HG03558 (cell line): ENCODE data around the gene CDH23.
"Not testable (repeated sequence)": the region's sequence is repeated elsewhere in the genome, so short reads cannot be mapped to it uniquely, and the experiment has no call there.

Experiments used
- ATAC-seq: cut with Tn5 transposase; IDR thresholded peaks from one replicate; pipeline ENCODE4 v1.9.1; 2021; ENCODE audit warnings: moderate number of reproducible peaks; ENCODE audit not compliant: unreplicated experiment; ENCODE audit errors: extremely low read depth

The CDH23 gene

DNA sequence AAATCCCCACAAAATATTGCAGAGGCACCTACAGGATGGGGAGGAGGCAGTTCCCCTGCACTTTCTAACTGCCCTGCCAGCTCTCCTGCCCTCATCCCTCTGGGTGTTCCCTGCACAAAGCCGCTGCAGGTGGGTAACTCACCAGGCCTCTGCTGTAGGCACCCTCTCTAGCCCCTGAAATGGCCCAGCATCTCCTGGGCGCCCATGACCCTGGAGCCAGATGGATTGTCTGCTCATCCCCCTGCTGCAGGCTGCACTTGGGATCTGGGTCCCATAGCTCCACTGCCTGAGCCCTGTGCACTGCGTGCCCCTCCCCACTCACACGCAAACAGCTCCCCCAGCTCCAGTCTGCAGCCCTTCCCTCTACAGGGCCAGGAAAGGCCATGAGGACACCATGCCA is 192.0 kb downstream of the CDH23 start:
- no peak for ATAC-seq

DNA sequence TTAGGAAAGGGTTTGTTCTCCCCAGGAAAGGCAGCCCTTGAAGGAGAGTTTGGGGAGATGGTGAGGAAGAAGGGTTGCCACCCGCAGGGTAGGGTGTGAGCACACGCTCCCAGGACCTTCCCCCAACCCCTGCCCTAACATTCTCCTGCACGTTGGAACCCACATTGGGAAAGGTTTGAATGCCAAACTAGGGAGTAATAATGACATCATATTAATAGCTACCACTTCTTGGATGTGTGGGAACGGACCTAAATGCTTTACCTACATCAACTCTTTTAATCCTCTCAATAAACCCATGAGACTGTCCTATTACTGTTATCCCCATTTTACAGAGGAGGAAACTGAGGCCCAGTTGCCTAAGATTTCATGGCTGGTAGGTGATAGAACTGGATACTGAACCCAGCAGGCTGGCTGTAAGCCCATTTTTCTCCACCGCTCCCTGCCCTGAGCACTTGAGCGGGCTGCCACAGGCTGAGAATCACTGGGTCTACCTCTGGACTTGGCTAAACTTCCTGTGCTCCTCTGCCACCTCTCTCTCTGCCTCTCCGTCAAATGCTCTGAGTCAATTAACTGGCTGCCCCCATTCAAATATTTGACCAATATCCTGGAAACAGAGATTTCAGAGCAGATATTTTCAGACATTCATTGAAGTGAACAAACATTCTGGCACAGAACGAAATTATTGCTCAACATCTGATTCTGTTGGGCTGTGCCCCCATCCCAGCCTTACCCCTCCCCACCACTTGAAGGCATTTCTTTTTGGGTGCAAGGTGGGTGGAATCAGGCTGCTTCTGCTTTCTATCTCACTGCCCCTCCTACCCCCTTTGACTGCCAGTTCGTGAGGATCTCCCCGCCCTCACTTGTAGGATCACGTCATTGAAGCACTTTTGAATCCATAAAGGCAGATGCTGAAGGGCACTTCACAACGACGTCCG is 193.2 kb downstream of the CDH23 start:
- no peak for ATAC-seq

DNA sequence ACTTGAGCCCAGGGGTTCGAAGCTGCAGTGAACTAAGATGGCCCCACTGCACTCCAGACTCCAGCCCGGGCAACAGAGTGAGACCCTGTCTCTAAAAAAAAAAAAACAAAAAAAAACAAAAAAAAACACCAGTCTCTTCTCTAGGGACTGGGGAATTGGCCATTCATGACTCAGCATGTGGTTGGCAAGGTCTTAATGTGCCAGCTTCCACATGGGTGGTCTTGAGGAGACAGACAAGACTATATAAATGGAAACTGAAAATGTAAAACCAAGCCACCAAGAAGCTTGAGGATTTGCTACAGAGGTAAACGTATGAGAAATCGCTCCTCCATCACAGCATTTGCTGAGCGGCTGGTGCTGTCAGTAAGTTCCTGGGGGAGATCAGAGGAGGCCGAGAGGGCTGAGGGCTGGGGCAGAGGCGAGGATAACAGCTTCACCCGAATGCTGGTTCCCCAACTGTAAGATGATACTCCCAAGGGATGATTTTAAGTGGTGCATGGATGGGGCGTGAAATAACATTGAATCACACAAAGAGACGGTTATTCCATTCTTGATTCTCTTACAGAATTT is 194.1 kb downstream of the CDH23 start:
- ATAC-seq, result no peak

DNA sequence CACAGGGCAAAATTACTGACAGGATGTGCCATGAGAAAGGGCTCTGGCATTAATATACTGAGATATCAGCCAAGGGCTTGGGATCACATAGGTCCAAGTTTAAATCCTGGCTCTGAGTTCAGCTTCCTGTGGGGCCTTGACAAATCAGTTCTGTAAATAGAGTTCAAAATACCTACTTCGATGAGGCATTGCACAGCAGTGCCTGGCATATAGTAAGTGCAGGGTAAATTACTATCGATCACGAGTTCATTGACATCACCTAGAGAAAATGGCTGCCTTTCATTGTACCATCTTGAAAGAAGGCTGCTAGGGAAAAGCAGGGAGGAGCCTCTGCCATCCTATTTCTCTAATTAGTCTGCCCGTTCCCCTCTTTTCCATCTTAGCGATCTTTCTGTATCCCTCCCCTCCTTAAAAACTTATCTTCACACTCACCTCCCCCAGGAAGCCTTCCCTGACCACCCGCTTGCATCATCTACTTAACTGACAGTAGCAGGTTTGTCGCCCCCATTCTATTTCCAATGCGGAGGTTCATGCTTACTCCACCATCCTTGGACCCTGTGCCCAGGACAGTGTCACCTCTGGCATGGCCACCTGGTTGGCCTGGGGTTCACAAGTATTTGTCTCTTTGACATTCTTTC is 198.3 kb downstream of the CDH23 start:
- ATAC-seq, result no peak

DNA sequence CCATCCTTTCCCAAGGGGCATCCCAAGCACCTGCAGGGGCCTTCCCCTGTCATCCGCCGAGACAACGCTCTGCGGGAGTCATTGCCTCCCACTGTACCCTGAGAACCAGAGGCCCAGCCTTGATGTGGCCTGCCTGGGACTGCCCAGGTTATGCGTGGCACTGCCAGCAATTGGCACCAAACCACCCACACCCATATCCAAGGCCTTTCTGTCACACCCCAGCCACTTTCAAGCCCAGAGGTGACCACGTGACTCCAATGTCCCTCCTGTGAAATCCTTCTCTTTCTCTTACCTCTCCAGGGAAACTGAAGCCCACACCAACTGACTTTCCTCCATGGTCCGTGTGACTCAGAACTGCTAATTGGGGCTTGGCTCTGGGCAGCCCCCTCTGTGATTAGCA is 198.9 kb downstream of the CDH23 start:
- no peak for ATAC-seq

DNA sequence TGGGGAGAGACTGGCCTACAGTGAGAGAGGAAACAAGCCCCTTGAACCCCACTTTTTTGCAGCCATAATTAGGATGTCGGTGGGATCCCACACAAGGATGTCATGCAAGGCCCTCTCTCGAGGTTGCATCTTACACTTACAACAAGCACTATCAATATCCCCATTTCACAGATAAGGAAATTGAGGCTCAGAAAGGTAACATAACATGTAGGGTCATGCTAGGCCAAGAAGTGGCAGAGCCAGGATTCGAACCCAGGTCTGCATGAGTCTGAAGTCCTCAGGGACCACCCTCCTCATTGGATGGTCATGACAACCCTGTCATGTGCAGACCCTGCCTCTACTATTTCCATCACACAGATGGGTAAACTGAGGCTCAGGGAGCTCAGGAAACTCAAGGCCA is 199.4 kb downstream of the CDH23 start:
- no peak for ATAC-seq

DNA sequence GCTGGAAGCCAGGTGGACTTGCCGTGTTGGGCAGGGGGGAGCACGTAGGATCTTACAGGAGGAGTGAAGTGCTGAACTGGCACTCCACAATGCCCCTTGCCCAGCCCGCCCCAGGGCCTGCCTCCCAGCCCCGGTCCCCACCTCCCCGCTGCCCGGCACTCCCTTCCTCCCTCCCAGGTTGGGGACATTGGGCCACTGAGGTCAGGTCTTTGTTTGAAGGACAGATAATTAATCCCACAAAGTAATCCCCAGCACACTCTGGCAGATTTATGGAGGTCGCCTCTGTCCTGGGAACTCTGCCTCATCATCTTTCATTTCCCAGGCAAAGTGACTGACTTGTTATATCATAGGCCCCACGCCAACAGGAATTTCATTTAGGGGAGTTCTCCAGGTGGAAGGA is 200.0 kb downstream of the CDH23 start:
- ATAC-seq, result no peak

DNA sequence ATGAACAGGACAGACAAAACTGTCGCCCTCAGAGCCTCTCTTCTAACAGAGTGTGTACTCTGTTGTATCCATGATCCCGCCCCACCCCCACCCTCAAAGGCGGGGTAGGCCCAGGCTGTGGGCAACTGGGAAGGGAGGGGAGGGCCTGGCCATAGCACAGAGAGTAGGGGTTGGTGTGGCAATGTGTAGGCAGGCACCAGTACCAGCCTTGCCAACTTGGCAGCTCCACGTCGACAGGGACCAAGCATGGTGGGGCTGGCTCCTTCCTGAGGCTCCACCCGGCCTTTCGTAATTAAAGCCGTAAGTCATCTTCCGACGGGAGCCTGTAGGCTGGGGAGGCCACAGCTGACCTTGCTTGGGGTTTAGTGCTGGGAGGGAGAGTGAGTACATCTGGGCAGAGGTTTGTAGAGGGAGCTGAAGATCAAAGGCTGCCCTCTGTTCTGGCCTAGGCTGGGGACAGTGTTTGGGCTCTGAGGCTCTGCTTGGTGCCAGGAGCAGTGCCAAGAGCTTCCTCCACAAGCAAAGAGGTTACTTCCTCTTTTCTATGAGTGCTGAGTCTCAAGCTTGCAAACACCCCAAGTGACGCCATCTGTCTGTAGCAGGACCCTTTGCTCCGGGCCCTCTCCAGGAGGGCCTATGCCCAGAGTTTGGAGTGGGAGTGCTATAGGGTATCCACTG is 201.2 kb downstream of the CDH23 start:
- no peak for ATAC-seq

DNA sequence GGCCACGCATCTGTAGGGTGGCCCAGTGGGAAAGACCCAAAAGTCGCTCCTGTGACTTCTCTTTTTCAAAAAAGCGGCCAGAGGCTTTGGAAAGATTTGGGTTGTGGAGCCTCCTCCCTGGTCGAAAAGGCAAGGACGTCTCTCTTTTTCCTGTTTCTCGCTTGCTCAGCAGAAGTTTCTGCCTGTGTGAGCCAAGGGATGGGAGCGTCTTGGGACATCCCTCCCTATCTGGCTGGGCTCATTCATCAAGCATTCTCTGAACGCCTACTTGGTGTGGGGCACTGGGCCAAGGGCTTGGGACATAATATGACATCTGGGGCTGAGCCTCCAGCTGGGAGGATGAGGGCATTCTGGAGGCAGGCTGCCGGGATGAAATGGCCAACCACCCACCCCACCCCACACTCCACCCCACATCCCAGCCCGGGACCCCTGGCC is 201.9 kb downstream of the CDH23 start:
- no peak for ATAC-seq

DNA sequence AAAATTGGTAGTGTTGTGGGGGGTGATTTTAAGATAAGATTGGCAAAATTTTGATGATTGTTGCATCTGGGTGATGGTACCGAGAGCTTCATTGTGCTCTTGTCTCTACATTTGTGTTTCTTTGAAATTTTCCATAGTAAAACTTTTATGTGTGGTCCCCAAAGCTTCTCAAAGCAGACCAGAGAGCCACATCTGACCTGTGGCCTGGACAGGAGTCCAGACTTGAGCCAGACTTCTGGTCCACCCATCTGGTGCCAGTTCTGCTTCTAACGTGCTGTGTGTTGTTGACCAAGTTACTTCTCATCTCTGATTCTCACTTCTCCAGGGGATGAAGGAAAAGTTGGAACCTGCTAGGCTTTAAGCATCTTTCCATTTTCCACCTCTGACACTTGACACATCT is 202.8 kb downstream of the CDH23 start:
- ATAC-seq, result no peak

DNA sequence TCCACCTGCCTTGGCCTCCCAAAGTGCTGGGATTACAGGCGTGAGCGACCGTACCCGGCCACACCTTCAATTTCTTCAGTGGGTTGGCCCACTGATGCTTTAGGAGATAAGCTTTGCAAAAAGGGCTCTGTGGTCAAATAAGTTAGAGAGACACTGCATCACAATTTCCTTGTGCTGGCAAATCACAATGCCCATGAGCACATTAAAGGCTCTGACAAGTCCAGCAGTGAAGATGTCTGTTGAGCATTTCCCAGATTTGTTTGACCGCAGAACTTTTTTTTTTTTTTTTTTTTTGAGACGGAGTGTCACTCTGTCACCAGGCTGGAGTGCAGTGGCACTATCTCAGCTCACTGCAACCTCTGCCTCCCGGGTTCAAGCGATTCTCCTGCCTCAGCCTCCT is 203.5 kb downstream of the CDH23 start:
- ATAC-seq, result not testable (repeated sequence)

DNA sequence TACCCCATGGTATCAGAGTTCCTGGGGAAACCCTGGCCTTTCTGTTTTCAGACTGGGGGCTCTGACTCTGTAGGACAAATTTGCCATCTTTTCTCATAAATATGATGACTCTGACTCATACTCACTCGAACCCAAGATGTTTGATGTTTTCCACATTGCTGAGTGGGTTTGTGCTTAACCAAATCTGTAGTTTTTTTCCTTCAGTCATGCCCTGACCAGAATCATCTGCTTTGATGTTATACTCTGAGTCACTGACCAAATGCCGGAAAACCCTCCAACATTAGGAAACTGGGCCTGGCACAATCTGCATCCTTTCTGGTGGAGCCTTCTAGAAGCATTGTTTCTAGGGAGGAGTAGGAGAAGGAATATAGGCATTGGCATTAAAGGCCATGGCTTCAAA is 204.1 kb downstream of the CDH23 start:
- no peak for ATAC-seq

DNA sequence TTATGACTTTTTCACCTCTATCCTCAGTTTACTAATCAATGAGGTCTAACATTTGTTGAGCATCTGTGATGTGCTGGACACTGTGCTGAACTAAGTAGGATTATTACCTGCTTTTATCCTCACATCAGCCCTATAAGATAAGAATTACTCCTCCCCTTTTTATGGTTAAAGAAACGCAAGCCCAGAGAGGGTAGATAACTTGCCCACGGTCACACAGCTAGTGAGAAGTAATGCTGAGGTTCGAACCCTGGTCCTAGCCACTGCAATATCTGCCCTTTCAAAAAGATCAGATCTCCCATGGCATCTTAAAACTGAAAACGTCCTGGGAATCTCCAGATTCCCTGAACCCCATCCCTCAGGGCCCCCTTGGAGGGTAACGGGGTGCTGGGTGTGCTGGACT is 204.6 kb downstream of the CDH23 start:
- ATAC-seq, result no peak

DNA sequence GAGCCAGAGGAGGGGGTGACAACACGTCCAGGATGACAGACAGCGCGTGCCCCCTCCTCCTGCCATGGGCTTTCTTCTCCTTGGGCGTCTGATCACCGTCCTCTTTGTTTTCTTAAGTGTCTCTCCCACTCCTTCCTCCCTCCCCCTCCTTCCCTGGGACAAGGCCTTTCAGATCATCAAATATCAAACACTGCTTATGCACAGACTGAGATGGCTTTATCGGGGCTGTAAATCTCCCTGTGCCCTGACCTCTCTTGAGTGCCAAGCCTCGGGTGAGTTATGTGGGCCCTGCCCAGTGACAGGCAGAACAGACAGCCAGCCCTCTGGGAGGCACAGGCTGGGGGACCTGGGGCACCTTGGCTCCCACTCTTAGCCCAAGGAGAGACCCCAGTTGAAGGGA is 206.4 kb downstream of the CDH23 start:
- ATAC-seq, result no peak

DNA sequence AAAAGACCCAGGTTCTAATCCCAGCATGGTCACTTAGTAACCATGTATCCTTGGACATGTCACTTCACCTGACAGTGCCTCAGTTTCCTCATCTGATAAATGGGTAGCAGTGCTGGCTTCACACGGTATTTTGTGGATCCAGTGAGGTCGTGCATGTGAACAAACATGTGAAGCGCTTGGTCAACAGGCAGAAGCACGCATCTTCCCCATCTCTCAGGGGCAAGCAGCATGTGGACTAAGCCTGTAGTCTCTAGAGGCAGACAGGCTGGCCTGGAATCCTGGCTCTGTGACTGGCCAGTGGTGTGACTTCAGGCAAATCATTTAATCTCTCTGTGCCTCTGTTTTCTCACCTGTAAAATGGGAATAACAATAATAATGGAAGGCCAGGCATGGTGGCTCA is 207.0 kb downstream of the CDH23 start:
- ATAC-seq, result no peak

DNA sequence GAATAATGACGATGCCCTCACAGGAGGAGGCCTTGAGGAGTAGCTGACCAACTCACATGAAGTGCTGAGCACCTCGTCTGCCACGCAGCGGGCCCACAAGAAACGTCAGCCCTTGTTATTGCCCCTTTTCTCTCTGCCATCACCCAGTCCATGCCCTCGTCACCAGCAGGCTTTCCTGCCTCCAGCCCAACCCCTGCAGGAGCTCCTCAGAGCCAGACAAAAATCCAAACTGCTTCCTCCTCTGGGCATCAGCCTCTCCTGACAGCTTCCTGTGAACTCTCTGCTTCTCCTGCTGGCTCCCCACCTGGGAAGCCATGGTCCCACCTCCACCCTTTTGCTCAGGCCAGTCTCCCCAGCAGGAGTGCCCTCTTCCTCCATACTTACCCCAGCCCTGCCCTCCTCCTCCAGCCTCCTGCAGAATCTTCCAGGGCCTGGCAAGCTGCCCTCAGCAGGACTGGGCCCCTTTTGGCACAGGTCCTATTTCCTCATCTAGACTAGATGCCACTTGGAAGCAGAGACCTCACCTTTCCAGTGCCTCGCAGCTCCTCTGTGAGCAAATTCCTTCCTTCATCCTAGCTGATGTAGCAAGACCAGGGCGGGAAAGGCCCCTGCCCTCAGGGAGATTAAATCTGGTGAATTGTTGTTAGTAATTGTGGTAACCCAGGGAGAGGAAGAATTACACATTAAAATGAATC is 207.8 kb downstream of the CDH23 start:
- ATAC-seq, result no peak

DNA sequence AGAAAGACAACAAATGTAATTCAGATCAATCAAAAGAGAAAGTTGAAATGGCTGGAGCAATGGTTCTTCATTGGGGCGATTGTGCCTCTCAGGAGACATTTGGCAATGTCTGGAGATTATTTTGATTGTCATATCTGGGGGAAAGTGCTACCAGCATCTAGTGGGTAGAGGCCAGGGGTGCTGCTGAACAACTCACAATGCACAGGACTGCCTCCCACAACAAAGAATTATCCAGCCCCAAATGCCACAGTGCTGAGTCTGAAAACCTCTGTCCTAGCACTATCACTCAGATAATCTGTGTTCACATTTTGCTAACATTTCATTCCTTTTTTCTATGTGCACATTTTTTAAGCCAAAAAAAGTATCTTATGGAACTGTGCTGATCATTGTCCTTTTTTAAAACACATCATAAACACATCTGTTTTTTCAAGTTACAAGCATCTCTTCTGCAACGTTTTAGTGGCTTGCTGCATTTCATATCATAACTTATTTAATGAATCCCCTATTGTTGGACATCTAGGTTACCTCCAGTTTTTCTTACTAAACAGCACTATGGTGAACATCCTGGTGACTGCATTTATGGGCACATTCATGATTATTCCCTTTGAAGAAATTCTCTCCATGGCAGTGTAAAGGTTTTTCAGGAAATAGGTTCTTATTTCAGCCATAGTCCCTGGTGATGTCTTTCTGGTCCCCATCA is 208.7 kb downstream of the CDH23 start:
- ATAC-seq, result no peak

DNA sequence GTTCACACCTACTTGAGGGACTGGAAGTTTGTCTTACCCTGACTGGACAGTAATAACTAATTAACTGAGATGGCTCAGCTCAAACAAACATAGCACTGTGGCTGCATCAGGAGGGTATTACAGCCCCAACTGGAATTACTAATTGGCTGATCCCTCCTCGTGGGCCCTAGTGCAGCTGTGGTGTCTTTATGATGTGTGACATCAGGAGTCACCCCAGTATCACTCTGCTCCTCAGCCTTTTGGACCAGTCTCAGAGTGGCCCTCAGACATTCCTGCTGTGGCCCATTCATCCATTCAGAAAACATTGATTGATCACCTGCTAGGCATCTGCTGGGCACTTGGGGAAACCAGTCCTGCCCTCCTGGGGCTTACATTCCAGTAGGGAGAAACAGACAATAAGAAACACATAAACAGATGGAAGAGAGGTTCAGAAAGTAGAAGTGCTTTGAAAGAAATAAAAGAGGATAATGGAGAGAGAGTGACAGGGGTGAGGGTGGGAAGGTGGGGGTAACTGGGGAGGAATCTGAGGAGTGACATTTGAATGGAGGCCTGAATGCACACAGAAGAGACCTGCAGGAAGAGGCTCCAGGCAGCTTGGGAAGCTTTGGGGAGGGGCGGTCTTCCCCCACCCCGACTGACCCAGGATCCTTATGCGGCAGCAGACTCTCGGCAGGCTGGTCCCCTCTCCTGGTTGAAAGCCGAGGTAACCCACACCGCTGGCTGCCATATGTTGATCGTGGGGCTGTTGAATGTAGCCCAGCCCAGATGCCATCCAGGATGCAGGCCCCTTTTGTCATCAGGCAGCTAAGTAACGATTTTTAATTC is 209.7 kb downstream of the CDH23 start:
- ATAC-seq, result no peak

DNA sequence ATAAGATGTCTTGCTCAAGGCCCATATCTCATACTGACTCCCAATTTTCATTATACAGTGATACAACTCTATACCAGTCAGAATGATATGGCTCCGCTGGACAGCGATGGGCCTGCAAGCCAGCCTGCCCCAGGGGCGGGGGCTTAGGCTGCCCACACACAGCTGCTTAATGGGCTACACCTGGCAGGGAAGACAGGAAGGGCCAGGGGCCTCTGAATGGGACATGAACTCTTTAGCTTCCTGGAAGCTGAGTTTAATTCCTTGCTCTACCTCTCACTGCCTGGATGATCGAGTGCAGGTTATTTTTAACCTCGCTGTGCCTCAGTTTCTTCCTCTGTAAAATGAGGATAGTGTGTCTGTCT is 210.3 kb downstream of the CDH23 start:
- ATAC-seq, result no peak
